Caco-2 (cell line): ENCODE results near the gene CCDC197. TPM values are rescaled to one million over a fixed set of nuclear protein-coding genes. Genes with fewer than 3 reads are reported as not detected.

Experiments used
- BruUV-seq: library from RNA; stranded (reverse); fragments of 400-500 nt; replicated peaks from 2 replicates; lab custom pipeline; 2021; lab: Mats Ljungman, UMichigan
- CTCF ChIA-PET: fragments of 300-600 bp; sonication (Branson Sonifier 250); formaldehyde crosslinking; loops from one replicate; lab custom pipeline; 2022; ENCODE audit warnings: antibody characterized with exemption; lab: Charles Lee
- POLR2A ChIA-PET: fragments of 300-600 bp; sonication (Branson Sonifier 250); formaldehyde crosslinking; loops from one replicate; lab custom pipeline; 2022; ENCODE audit warnings: antibody characterized with exemption; lab: Charles Lee
- DNase-seq, 2 experiments: peaks; one replicate each; pipeline versions ENCODE4 v3.0.0 to v3.0.0-alpha.2; 2020 to 2022
- H3K27me3 ChIP-seq: replicated peaks from 2 replicates; pipeline ENCODE4 v1.6.0; 2011; ENCODE audit warnings: low read length; ENCODE audit not compliant: control insufficient read depth, insufficient read depth
- H3K36me3 ChIP-seq: 2 replicates; pipeline ENCODE4 v1.5.1; 2011; ENCODE audit warnings: low read length; ENCODE audit not compliant: control insufficient read depth, insufficient read depth
- H3K4me1 ChIP-seq: fragments of 250-450 bp; sonication (Bioruptor Pico); 2 replicates; pipeline ENCODE4 v1.5.1; 2020; ENCODE audit warnings: mild to moderate bottlenecking
- H3K4me3 ChIP-seq: 2 replicates; pipeline ENCODE4 v1.5.1; 2011; ENCODE audit warnings: low read depth, mild to moderate bottlenecking, control low read depth, low read length
- H3K9me3 ChIP-seq: fragments of 250-450 bp; sonication (Bioruptor Pico); 2 replicates; pipeline ENCODE4 v1.5.1; 2020; ENCODE audit warnings: mild to moderate bottlenecking, moderate library complexity
- H3K27ac Mint-ChIP-seq: one replicate; pipeline ENCODE4 v1.8.0; 2022; ENCODE audit warnings: mixed read lengths; ENCODE audit not compliant: unreplicated experiment
- H3K27me3 Mint-ChIP-seq: one replicate; pipeline ENCODE4 v1.8.0; 2022; ENCODE audit warnings: mixed read lengths; ENCODE audit not compliant: insufficient read depth, unreplicated experiment
- H3K36me3 Mint-ChIP-seq: one replicate; pipeline ENCODE4 v1.8.0; 2022; ENCODE audit warnings: mild to moderate bottlenecking, mixed read lengths; ENCODE audit not compliant: insufficient read depth, unreplicated experiment
- H3K4me1 Mint-ChIP-seq: one replicate; pipeline ENCODE4 v1.8.0; 2022; ENCODE audit warnings: low read depth, mixed read lengths; ENCODE audit not compliant: unreplicated experiment
- H3K4me3 Mint-ChIP-seq: one replicate; pipeline ENCODE4 v1.8.0; 2022; ENCODE audit warnings: mild to moderate bottlenecking, moderate library complexity, mixed read lengths; ENCODE audit not compliant: unreplicated experiment
- H3K9me3 Mint-ChIP-seq: one replicate; pipeline ENCODE4 v1.8.0; 2022; ENCODE audit warnings: mixed read lengths; ENCODE audit not compliant: unreplicated experiment
- CTCF ChIP-seq, 2 experiments: fragments of 200-600 bp in 1 of 2; IDR thresholded peaks; 1 replicate in 1 of 2; 2 replicates in 1 of 2; pipeline versions ENCODE4 v1.5.1 to v1.8.0; 2011 to 2022; ENCODE audit warnings: antibody characterized with exemption in 1 of 2, control low read depth in 1 of 2, inconsistent platforms in 1 of 2, low read depth in 1 of 2, low read length in 1 of 2, mild to moderate bottlenecking in 1 of 2, moderate library complexity in 1 of 2; ENCODE audit not compliant: insufficient read depth in 1 of 2, severe bottlenecking in 1 of 2, unreplicated experiment in 1 of 2
- intact Hi-C: fragments of 100-400 bp; cut with micrococcal nuclease; formaldehyde crosslinking; loops from one replicate; pipeline ENCODE4 v1.10.0; 2022; ENCODE audit not compliant: unreplicated experiment
- total RNA-seq: library from RNA; stranded (reverse); gene quantifications from 2 replicates; pipeline ENCODE4 v1.2.3, GENCODE V29; 2022

The CCDC197 gene
- total RNA-seq, 1 experiment from 2014 or later: not detected

- TF ChIP-seq CTCF (IDR thresholded peaks at IDR 0.05; ENCODE audit: insufficient read depth in 1 of 2, low read depth in 1 of 2, low read length in 1 of 2, severe bottlenecking in 1 of 2, unreplicated experiment in 1 of 2): no peak
- Histone ChIP-seq H3K9me3 (no peaks in the 10 kb centered on the region), H3K4me1 (peaks cover 11% of the 10 kb centered on the region; the same call in 1 of the 2 replicates), H3K4me3 (peak overlapping the region; percentile 71), H3K27me3 (no peaks in the 10 kb centered on the region), H3K36me3 (no peaks in the 10 kb centered on the region)
- Mint-ChIP-seq H3K36me3 (no peaks in the 10 kb centered on the region), H3K27me3 (no peaks in the 10 kb centered on the region), H3K4me3 (peak overlapping the region; percentile 69), H3K4me1 (peaks cover 10% of the 10 kb centered on the region), H3K27ac (no peak overlapping the region), H3K9me3 (no peaks in the 10 kb centered on the region)
- intact Hi-C loops: no loop called here
- CTCF ChIA-PET: interaction anchor here (1.1 kb wide), 1 partner anchor 9 kb away, joined by 3 read pairs; no protein-coding TSS in a partner anchor
- POLR2A ChIA-PET: no interaction called here
- no peak for DNase-seq
- BruUV-seq: no TSS peak
Measured at GRCh38 chr14:94026889-94027469, 29.9 kb downstream of the CCDC197 start.

- ChIA-PET POLR2A (no interaction called here), CTCF (interaction anchor here (1.1 kb wide), 1 partner anchor 9 kb away, joined by 3 read pairs; no protein-coding TSS in a partner anchor)
- H3K27ac Mint-ChIP-seq: no peak overlapping the region
Measured at GRCh38 chr14:94027566-94028449, 30.7 kb downstream of the CCDC197 start.

More at GRCh38 chr14:94027566-94028449, 30.7 kb downstream of the CCDC197 start:
- TF ChIP-seq CTCF (IDR thresholded peaks at IDR 0.05; ENCODE audit: insufficient read depth in 1 of 2, low read depth in 1 of 2, low read length in 1 of 2, severe bottlenecking in 1 of 2, unreplicated experiment in 1 of 2): no peak
- no peaks in the 10 kb centered on the region for H3K9me3 ChIP-seq
- Mint-ChIP-seq H3K27me3 (no peaks in the 10 kb centered on the region), H3K4me1 (peaks cover 4% of the 10 kb centered on the region), H3K4me3 (peak overlapping the region; percentile 28), H3K36me3 (no peaks in the 10 kb centered on the region), H3K9me3 (no peaks in the 10 kb centered on the region)
- H3K36me3 ChIP-seq: no peaks in the 10 kb centered on the region
- DNase-seq: no peak
- no TSS peak for BruUV-seq
- peaks cover 6% of the 10 kb centered on the region; the same call in 1 of the 2 replicates for H3K4me1 ChIP-seq
- no peaks in the 10 kb centered on the region for H3K27me3 ChIP-seq
- no peak overlapping the region for H3K4me3 ChIP-seq
- intact Hi-C loops: no loop called here
